GM18861 (cell line): ENCODE data around the gene CORO2B.
"Not testable (repeated sequence)": the region's sequence is repeated elsewhere in the genome, so short reads cannot be mapped to it uniquely, and the experiment has no call there.

Experiments
- ATAC-seq: cut with Tn5 transposase; IDR thresholded peaks from one replicate; pipeline ENCODE4 v1.9.1; 2021; ENCODE audit not compliant: unreplicated experiment

Gene CORO2B

DNA sequence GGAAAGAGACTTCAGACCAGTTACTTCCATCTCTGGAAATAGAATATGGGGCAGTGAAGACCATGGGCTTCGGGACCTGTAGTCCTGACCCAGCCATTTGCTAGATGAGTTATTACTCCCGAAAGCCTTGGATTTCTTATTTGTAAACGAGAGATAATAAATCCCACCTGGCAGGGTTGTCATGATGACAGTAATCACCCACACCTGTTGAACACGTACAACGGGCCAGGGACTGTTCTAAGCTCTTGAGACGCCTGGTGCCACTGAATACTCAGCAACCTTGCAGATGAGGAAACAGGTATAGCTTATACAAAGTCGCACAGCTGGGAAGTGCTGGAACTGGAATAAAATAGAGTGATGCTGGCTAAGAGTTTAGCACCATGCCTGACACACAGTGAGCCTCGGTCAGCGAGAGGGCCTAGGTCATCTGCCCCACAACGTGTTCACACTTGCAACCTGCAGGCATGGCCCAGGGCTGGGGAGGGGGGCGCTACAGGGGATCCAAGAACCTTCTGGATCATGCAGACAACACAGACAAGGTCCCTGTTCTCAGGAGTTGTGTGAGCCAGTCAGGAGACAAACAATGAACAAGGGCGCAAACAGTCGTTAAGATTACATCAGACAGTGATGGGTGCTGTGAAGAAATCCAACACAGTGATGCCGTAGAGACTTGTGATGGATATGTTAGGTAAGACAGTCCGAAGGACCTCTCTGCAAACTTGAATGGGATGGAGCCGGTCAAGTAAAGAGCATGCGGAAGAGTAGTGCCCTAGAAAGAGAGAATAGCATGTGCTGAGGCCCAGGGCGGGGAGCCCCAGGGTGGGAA, 89.2 kb downstream of the CORO2B start:
- no peak for ATAC-seq

DNA sequence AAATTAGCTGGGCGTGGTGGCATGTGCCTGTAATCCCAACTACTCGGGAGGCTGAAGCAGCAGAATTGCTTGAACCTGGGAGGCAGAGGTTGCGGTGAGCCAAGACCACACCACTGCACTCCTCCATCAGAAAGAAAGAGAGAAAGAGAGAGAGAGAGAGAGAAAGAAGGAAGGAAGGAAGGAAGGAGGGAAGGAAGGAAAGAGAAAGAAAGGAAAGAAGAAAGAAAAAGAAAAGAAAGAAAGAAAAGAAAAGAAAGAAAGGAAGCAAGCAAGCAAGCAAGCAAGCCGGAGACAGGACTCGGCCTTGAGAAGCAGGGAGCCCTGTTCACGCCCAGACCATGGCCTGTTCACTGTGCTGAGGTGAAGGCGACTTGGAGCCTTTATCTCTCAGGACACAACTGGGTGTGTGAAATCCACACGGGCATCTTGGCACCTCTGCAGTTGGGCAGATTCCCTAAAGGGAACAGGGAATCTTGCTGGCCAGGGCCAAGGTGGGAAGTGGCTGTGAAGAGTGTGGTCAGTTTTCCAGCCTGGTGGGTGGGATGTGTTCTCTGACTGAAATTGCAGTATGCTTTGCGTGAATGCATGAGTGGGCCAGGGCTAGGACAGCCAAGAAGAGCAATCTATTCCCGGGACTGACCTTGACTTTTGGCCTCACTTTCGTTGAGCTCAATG, 90.3 kb downstream of the CORO2B start:
- ATAC-seq, result no peak

DNA sequence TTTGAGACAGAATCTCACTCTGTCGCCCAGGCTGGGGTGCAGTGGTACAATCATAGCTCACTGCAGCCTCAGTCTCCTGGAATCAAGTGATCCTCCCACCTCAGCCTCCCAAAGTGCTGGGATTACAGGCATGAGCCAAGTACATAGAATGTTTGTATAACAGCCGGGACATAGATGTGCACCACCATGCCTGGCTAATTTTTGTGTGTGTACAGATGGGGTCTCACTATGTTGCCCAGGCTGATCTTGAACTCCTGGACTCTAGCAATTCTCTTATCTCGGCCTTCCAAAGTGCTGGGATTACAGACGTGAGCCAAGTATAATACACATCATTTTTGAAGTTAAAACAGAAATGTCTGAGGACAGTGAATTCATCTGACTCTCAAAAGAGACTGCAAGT, 93.5 kb downstream of the CORO2B start:
- no peak for ATAC-seq

DNA sequence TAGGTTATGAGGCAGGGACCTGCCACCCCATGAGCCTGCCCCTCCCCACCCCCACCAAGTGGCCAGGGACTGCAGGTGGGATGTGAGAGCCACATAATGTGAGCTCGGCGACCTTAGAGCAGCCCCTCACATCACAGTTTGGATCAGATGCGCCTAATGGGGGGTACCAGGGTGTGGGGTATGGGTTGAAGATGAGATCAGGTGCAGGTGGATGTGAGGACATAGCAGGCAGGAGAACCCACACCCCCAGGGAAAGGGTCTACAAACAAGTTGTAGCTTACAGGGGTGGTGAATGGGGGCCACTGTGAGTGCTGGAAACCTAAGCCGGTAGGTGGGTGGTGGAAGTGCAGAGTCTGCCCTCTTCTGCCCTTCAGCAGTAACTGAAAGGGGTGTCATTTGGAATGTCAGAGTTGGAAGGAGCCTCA, 94.0 kb downstream of the CORO2B start:
- no peak for ATAC-seq

DNA sequence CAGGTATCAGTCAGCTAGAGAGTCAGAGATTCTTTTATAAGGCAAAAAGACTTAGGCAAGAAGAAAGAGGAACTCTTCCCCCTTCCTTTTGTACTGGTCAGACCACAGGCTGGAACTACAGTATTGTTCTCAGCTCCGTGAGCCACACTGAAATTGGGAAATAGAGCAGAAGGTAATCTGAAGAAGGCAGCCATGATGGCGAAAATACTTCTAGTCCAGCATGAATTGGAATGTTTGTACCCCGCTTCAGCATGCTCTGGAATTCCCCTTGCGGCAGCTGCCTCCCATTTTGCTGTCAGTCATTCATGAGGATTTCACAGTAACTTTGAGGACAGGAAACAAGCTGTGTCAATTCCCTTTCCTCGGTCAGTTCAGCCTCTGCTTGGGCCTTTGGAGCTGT, 96.2 kb downstream of the CORO2B start:
- no peak for ATAC-seq

DNA sequence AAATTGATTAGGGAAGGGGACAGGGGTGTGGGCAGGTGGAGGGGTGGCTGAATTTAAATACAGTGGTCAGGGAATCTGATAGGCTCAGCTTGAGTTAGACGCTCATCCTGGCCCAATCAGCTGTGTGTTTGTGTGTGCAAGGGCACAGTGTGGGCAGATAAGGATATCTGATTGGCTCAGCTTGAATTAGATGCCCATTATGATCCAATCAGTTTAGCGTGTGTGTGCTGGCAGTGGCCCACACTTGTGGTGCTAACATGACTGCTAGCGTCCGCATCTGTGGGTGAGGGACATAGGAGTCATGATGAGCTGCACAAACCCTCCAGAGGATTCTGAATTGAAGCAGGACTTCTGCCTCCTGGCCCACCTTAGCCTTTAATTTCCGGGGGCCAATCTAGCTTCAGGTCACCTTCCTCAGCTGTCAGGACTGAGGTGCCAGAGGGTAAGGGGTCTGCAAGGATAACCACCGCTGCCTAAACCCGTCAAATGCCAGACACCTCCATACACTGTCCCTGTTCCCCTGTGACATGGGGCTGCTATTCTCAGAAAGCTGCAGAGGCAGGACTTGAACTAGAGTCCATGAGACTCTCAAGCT, 97.3 kb downstream of the CORO2B start:
- ATAC-seq, result no peak

DNA sequence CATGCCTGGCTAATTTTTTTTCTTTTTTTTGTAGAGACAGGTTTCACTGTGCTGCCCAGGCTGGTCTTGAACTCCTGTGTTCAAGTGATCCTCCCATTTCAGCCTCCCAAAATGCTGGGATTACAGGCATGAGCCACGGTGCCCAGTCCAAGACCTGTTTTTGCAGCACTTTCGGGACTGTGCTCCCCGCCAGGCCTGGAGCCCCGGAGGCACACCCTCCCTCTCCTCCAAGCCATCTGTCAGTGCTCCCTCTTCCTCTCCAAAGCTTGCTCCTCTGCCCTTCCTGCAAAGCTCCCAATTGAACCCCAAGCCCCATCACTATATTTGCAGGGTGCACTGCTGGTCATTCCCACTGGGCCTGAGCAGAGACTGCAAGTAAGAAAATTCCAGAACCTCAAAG, 98.1 kb downstream of the CORO2B start:
- no peak for ATAC-seq

DNA sequence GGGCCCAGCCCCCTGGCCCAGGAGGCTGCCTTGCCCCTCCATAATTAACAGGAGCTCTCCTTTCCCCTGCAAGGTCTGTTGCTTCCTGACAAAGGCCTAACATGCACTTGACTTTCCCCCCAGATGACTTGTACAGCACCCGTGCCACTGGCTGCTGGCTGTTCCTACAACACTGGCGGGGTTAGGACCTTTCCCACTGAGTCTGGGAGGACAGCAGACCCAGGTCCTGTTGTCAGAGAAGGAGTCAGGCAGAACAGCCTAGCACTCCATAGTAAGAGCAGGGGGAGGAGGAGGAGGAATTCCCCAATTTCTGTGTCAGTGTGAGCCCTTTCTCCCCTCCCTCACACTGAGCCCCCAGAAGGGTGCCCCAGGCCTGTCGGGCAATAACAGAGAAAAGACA, 99.2 kb downstream of the CORO2B start:
- no peak for ATAC-seq

DNA sequence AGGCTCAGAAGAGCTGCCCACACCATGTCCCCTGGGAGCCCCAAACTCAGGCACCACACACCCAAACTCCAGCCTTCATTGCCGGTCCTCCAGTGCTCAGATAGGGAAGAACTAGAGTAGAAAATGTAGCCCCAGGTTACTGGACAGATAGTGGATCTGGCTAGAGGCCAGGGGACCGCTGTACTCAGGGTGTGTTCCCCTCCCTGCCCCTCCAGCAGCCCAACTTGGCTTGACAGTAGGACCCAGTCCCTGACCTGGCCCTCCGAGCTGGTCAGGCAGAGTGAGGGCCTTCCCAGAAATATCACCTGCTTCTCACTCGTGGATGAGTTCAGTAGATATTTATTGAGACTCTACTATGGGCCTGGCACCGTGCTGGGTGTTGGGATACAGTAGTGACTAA, 100.0 kb downstream of the CORO2B start:
- ATAC-seq, result no peak

DNA sequence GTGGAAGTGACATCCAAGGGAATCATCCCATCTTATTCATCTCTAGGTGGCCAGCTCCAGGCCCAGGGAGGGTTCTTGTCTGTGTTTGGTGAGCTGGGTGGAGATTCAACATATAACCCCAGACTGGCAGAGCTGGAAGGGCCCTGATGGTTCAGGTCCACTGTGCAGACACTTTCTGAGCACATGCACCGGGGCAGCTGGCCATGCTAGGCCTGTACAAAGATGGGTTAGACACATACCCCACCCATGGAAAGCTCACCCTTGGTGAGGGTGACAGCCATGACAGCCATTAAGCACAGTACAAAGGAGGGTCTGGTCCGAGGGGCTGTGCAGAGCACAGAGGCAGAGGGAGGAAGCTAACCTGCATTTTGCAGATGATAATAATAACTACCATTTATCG, 100.4 kb downstream of the CORO2B start:
- no peak for ATAC-seq

DNA sequence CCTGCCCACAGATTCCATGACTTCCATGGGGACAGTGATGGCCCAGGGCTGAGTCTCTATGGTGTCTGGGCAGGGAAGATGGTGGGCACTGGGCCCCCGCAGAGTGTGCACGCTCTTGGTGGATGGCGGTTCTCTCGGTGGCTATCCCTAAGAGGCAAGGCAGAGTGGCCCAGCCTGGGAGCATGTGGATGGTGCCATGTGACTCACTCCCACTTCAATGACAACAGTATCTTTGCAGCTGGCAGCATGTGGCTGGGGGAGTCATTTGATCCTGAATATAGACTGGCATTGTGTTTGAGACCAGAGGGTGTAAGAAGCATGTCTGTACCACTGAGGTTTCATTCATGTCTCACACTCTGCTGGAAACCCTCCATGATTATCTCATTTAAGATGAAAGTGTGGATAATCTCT, 101.2 kb downstream of the CORO2B start:
- ATAC-seq, result no peak

DNA sequence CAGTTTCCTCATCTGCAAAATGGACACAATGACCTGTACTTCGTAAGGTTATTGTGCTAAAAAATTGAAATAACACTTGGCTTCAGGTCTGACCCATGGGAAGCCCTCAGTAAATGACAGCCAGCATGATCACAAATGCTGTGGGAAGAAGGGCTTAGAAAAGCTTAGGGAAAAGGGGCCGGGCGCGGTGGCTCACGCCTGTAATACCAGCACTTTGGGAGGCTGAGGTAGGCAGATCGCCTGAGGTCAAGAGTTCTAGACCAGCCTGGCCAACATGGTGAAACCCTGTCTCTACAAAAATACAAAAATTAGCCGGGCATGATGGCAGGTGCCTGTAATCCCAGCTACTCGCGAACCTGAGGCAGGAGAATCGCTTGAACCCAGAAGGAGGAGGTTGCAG, 102.0 kb downstream of the CORO2B start:
- not testable (repeated sequence) for ATAC-seq

DNA sequence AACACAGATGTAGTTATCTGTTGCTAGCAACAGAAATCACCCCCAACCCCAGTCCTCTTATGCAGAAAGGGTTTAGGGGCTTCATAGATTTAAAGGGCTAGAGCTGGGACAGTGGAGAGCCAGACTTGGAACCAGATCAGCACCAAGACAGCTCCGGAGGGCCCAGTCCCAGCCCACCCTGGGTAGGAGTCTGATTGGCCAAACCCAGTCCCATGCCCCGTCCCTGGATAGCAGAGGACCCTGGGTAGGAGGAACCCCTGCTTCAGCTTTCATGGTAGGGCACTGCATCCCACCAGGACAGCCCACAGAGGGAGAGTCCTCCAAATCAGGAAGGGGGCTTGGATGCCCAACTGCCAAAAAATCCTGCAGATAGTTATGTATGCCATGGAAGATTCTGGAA, 103.0 kb downstream of the CORO2B start:
- no peak for ATAC-seq

DNA sequence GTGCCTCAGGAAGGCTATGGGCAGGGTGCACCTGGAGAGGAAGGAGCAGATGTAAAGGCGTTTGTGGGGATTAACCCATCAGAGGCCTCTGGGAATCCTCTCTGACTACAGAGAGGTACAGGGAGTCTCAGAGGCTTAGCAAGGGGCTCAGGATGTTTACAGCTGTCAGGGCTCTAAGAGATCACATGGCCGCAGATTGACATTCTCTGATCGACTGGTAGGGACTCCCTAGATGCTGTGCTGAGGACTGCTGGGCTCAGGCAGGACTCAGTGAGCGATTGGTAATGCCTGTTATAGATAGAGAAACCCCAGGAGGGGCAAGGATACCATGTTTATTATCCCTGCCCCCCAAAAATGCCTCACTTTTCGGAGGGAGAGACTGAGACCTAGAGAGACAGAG, 103.5 kb downstream of the CORO2B start:
- ATAC-seq, result no peak

DNA sequence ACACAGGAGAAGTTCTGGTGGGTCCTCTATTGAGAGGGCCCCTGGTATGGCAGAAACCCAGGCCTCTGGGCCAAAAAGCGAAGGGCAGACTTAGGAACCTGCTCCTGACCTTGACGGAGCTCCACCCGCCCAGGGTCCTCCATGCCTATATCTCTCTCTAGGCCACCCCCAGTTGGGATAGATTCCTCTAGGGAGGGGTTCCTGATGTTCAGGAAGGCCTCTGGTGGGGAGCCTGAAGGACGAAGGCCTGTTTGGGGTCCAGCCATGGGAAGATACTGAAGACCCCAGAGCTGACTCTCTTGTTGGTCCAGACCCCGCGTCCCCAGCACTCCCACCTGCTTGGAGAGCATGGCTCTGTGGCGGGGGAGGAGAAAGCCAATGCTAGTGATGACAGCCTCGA, 104.2 kb downstream of the CORO2B start:
- no peak for ATAC-seq

DNA sequence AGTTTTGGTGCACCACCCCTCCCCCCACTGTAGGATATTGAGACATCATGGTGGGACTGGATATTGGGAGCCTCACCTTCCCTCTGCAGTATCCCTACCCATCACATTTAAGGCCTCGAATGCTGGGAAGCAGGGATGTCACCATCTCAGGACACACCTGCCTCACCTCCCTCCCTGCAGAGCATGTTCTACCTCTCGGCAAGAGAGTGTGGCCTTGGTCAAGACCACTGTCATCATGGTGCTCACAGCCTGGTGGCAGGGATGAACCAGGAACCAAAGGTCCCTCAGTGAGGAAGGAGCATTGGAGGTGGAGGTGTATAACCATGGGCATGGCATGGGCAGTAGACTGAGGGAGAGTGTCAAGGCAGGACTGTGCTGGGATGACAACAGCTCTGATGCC, 104.8 kb downstream of the CORO2B start:
- ATAC-seq, result no peak

DNA sequence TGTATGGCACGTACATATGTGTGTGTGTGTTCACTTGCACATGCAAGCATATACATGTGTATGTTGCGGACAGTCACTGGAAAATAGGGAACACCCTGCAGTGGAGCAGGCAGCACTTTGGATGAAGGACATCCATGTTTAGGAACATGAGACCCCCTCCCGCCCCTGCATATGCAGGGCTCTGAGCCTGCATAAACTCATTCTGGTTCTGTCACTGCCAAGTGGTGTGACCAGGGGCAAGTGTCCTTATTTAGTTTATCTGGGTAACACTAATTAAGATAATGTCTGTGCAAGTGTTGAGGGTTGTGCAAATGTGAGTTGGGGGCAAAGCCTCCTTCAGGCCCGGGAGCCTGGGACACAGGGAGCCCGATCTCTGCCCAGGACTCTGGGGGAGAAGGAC, 105.7 kb downstream of the CORO2B start:
- ATAC-seq, result no peak

DNA sequence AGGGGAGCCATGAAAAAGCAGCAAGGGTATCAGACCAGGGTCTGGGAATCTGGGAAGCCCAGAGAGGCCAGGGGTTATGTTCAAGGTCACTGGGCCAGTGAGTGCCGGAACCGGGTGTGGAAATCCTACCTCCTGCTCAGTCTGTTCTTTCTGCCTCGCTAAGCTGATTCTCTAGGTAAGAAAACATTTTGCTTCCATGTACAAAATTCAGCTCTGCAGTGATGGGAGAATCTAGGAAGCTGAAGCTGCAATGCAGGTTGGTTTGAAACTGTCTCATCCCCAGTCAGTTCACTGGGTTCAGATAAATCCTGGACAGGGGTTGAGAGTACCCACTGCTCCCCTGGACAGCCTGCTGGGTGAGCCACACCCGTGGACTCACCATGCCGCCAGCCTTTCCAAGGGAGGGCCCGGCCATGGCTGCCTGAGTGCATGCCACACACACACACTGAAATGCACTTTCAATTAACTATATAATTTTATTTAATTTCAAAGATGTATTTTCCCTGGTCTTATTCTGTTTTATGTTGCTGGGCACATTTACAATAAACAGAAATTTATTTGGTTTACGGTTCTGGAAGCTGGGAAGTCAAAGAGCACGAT, 108.4 kb downstream of the CORO2B start:
- no peak for ATAC-seq

DNA sequence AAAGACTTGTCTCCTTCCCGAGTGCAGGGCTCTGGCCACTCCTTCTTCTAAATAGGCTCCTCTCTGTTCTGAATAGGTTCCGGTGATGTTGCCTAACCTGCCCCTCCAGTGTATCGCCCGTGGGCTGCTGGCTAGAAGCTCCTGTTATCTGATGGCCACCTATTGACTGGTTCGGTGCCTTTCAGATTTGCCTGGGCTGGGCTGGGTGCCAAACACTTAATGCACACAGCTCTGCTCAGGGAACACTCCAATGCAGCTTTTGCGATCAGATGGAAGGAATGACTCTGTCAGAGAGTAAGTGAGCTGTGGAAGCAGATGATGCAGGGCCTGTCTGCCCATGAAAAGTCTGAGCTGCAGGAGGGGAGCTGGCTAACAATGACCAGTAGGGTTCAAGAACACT, 112.9 kb downstream of the CORO2B start:
- ATAC-seq, result no peak

DNA sequence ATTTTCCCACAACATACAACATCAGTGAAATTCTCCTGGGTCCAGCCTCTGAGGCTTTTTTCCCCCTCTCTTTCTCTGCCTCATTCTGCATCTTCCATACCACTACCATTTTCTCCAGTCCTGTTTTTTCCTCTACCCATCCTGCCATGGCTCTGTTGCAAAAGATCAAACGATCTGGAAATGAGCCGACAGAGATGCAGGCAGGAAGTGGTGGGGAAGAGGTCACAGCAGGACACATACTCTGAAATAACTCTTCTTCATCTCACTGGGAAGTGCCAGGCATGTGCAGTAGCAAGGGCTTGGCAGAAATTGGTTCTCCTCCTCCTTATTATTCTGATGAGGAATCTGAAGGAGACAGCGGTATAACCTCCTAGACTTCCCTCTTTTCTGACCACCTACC, 114.3 kb downstream of the CORO2B start:
- no peak for ATAC-seq

DNA sequence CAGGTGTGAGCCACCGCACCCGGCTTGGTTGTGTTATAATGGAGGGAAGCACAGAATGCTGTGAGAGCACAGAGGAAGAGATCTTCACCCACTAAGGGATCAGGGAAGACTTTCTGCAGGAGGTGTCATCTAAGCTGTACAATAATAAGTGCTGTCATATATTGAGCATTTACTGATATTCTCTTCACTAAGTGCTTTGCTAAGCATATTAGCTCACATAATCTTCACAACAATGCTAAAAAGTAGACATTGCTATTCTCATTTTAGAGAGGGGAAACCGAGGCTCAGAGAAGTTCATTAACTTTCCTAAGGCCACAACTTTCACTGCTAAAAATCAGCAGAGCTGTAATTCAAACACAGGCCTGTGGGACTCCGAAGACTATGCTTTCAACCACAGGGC, 115.3 kb downstream of the CORO2B start:
- ATAC-seq, result no peak

DNA sequence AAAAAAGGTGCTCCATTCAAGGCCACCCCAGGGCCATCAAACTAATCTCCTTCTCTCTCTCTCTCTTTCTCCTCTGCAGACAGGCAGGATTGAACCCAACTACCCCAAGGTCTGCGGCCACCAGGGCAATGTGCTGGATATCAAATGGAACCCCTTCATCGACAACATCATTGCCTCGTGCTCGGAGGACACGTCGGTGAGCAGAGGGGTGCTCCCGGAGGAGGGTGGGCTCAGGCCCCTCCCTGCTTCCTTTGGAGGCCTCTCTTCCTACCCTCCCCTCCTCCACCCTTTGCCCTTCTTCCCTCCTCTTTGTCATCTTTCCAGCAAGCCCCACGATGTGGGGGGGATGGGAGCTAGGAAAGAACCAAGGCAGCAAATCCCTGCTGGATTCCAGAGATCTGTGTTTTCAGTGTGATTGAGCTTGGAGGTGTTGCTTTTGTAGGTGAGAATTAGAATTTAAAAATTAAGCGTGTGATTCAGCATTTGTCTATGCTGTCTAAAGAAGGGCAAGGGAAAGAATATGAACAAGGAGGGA, 116.3 kb downstream of the CORO2B start:
- ATAC-seq, result no peak
